ENCODE data around the gene KIF13A.

Gene KIF13A

GRCh38 chr6:18034798-18035202, 47.4 kb upstream of the KIF13A start:
- no peak for TF ChIP-seq GABPA (IDR thresholded peaks at IDR 0.05; ENCODE audit: low read depth)
- TF ChIP-seq CTCF (IDR thresholded peaks at IDR 0.05; ENCODE audit: insufficient read depth, low read length), result no peak
- TF ChIP-seq POLR2AphosphoS5 (IDR thresholded peaks at IDR 0.05; ENCODE audit: low read depth), result no peak
- TF ChIP-seq SPI1 (IDR thresholded peaks at IDR 0.05; ENCODE audit: borderline replicate concordance, low read depth), result no peak
- TF ChIP-seq REST (IDR thresholded peaks at IDR 0.05; ENCODE audit: insufficient replicate concordance, low read depth), result no peak
- H3K4me3 ChIP-seq (replicated peaks; ENCODE audit: insufficient read depth, low read length), result no peak overlapping the region
- no peaks in the 10 kb centered on the region for H3K27me3 ChIP-seq (ENCODE audit: insufficient read depth, poor library complexity, severe bottlenecking)
- no peak for DNase-seq (ENCODE audit: low read depth in 1 of 2, low spot score in 1 of 2)
- no peak overlapping the region for H3K27ac ChIP-seq (replicated peaks)

- Histone ChIP-seq H3K4me3 (replicated peaks; ENCODE audit: insufficient read depth, low read length) (no peak overlapping the region), H3K27ac (replicated peaks) (no peak overlapping the region), H3K27me3 (ENCODE audit: insufficient read depth, poor library complexity, severe bottlenecking) (no peaks in the 10 kb centered on the region)
- DNase-seq (ENCODE audit: low read depth in 1 of 2, low spot score in 1 of 2), result no peak
- TF ChIP-seq REST (IDR thresholded peaks at IDR 0.05; ENCODE audit: insufficient replicate concordance, low read depth), result no peak
- TF ChIP-seq SPI1 (IDR thresholded peaks at IDR 0.05; ENCODE audit: borderline replicate concordance, low read depth), result no peak
- TF ChIP-seq GABPA (IDR thresholded peaks at IDR 0.05; ENCODE audit: low read depth), result no peak
- TF ChIP-seq POLR2AphosphoS5 (IDR thresholded peaks at IDR 0.05; ENCODE audit: low read depth), result no peak
- TF ChIP-seq CTCF (IDR thresholded peaks at IDR 0.05; ENCODE audit: insufficient read depth, low read length), result no peak
These were observed 44.3 kb upstream of the KIF13A start for GRCh38 chr6:18031680-18032256.

- no peak overlapping the region for H3K27ac ChIP-seq (replicated peaks)
These were observed 43.8 kb upstream of the KIF13A start for GRCh38 chr6:18031189-18031588.

More at GRCh38 chr6:18031189-18031588, 43.8 kb upstream of the KIF13A start:
- Histone ChIP-seq H3K27me3 (ENCODE audit: insufficient read depth, poor library complexity, severe bottlenecking) (no peaks in the 10 kb centered on the region), H3K4me3 (replicated peaks; ENCODE audit: insufficient read depth, low read length) (no peak overlapping the region)
- no peak for TF ChIP-seq GABPA (IDR thresholded peaks at IDR 0.05; ENCODE audit: low read depth)
- TF ChIP-seq CTCF (IDR thresholded peaks at IDR 0.05; ENCODE audit: insufficient read depth, low read length), result no peak
- no peak for TF ChIP-seq SPI1 (IDR thresholded peaks at IDR 0.05; ENCODE audit: borderline replicate concordance, low read depth)
- TF ChIP-seq POLR2AphosphoS5 (IDR thresholded peaks at IDR 0.05; ENCODE audit: low read depth), result no peak
- TF ChIP-seq REST (IDR thresholded peaks at IDR 0.05; ENCODE audit: insufficient replicate concordance, low read depth), result no peak
- DNase-seq (ENCODE audit: low read depth in 1 of 2, low spot score in 1 of 2), result no peak

Measured in HL-60 (cell line).